ENCODE data around the gene FOXC1. TPM values are rescaled to one million over a fixed set of nuclear protein-coding genes. Genes with fewer than 3 reads are reported as not detected.
A peak's percentile ranks its signal among the peaks of the same experiment; 100 is the strongest.

Gene FOXC1
- total and polyA plus RNA-seq, 8 donors: 0.75 to 3.4 (median 1.0) TPM

- intact Hi-C loops (cut with DNase I): no loop called here
- no peaks in the 10 kb centered on the region for H3K9me3 ChIP-seq
- ATAC-seq (no peak), DNase-seq (peak in 1 of 4 donors; percentile 88)
- H3K4me3 ChIP-seq: peak overlapping the region in 1 of 2 donors; percentile 11
- no peaks in the 10 kb centered on the region for H3K36me3 ChIP-seq
- H3K27ac ChIP-seq: no peak overlapping the region
- H3K4me1 ChIP-seq: peaks cover 6 to 44% of the 10 kb centered on the region in 2 donors
- no peak for TF ChIP-seq CTCF (IDR thresholded peaks at IDR 0.05)
- peaks cover 75 to 100% of the 10 kb centered on the region in 2 donors for H3K27me3 ChIP-seq
These were observed 4.9 kb downstream of the FOXC1 start for GRCh38 chr6:1614448-1615150.

GRCh38 chr6:1615151-1615852 lies 5.6 kb downstream of the FOXC1 start:
- no peaks in the 10 kb centered on the region for H3K36me3 ChIP-seq
- ATAC-seq (no peak), DNase-seq (peak in 1 of 4 donors; percentile 69)
- H3K4me1 ChIP-seq: peaks cover 11 to 51% of the 10 kb centered on the region in 2 donors
- no peak overlapping the region for H3K4me3 ChIP-seq
- no peak for TF ChIP-seq CTCF (IDR thresholded peaks at IDR 0.05)
- no peaks in the 10 kb centered on the region for H3K9me3 ChIP-seq
- peaks cover 82 to 100% of the 10 kb centered on the region in 2 donors for H3K27me3 ChIP-seq
- no peak overlapping the region for H3K27ac ChIP-seq
- intact Hi-C loops (cut with DNase I): no loop called here

GRCh38 chr6:1615853-1616420 lies 6.2 kb downstream of the FOXC1 start:
- no peak overlapping the region for H3K27ac ChIP-seq
- DNase-seq: no peak
- H3K4me1 ChIP-seq: peaks cover 12 to 47% of the 10 kb centered on the region in 2 donors
- H3K36me3 ChIP-seq: no peaks in the 10 kb centered on the region
- H3K9me3 ChIP-seq: no peaks in the 10 kb centered on the region
- intact Hi-C loops (cut with DNase I): no loop called here
- TF ChIP-seq CTCF (IDR thresholded peaks at IDR 0.05): no peak
- H3K27me3 ChIP-seq: peaks cover 88 to 100% of the 10 kb centered on the region in 2 donors
- no peak for ATAC-seq
- H3K4me3 ChIP-seq: no peak overlapping the region

GRCh38 chr6:1616701-1617463 lies 7.2 kb downstream of the FOXC1 start:
- no peak overlapping the region for H3K4me3 ChIP-seq
- intact Hi-C loops (cut with DNase I): no loop called here
- H3K9me3 ChIP-seq: no peaks in the 10 kb centered on the region
- peaks cover 9 to 38% of the 10 kb centered on the region in 2 donors for H3K4me1 ChIP-seq
- TF ChIP-seq CTCF (IDR thresholded peaks at IDR 0.05): no peak
- H3K27ac ChIP-seq: no peak overlapping the region
- no peak for DNase-seq
- no peaks in the 10 kb centered on the region for H3K36me3 ChIP-seq
- no peak for ATAC-seq
- peaks cover 88 to 100% of the 10 kb centered on the region in 2 donors for H3K27me3 ChIP-seq

Data from left lung (tissue), 10 donors.